Measurements from ENCODE around the gene WHAMM.

- TF ChIP-seq CTCF (IDR thresholded peaks at IDR 0.05) (no peak), POLR2A (IDR thresholded peaks at IDR 0.05) (no peak)
Observed at GRCh38 chr15:82880704-82881103, 71.3 kb downstream of the WHAMM start.

Measured in vagina (tissue), 2 donors.